ENCODE results near the gene CERS2. TPM values are rescaled to one million over a fixed set of nuclear protein-coding genes. Genes with fewer than 3 reads are reported as not detected.

CERS2 gene
- total and polyA plus RNA-seq, 2 of the 13 experiments (the other 11 are each of a cell fraction or from before 2014, with no cell fraction given) = 269 to 298 TPM

DNA sequence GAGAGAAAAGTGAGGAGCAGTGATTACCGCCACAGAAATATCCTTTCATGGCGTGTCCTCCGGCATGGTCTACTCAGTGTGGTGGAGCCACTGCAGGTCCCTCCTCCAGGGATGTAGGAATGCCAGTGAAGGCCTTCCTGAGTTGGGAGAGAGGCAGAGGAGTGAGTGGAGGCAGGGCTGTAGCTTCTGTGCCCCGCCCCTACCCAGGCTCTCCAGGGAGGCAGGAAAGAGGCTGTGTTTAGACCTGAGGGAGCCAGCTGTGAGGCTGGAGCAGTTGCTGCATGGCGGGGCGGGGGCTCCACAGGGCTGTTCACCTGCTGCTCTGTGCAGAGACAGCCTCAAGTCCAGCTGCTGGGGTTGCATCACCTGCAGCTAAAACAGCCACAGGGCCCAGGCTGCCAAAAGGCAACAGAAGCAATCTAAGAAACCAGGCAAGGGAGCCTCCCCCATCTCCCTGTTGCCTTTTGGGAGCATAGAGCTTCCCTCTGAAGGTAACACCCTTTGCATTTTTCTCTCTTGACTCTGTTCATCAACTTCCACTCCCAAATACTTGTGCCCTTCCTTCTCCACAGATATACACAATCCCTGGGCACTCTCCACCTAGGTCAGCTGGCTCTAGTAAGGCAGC is 6.7 kb upstream of the CERS2 start (continued):
- TF ChIP-seq ATF7-NPFF (CRISPR knock-in tag; IDR thresholded peaks at IDR 0.05; ENCODE audit: low read depth) (peak; percentile 69), ZNF430 (CRISPR knock-in tag; IDR thresholded peaks at IDR 0.05) (peak; percentile 100), ZNF263 (CRISPR knock-in tag; IDR thresholded peaks at IDR 0.05) (peak; percentile 84), ZFYVE20 (CRISPR knock-in tag; IDR thresholded peaks at IDR 0.05; ENCODE audit: borderline replicate concordance, low read depth) (no peak), AGO2 (optimal IDR thresholded peaks at IDR 0.05; ENCODE audit: low read depth, low read length) (peak; percentile 43), FOXP1 (IDR thresholded peaks at IDR 0.05) (no peak), FOXP1 (CRISPR knock-in tag; IDR thresholded peaks at IDR 0.05) (0 out of 2 replicates have a peak, but pooled peaks have one; percentile 5), JUNB (CRISPR knock-in tag; IDR thresholded peaks at IDR 0.05; ENCODE audit: borderline replicate concordance) (no peak), TEAD3 (CRISPR knock-in tag; optimal IDR thresholded peaks at IDR 0.05; ENCODE audit: borderline replicate concordance) (peak; percentile 61), SPEN (CRISPR knock-in tag; IDR thresholded peaks at IDR 0.05; ENCODE audit: low read depth) (no peak), ASH2L (IDR thresholded peaks at IDR 0.05; ENCODE audit: insufficient read length, low read depth, low read length) (peak; percentile 39), SMARCC2 (IDR thresholded peaks at IDR 0.05) (no peak), KAT2B (IDR thresholded peaks at IDR 0.05; ENCODE audit: borderline replicate concordance, low read depth, low read length) (no peak), DR1 (CRISPR knock-in tag; IDR thresholded peaks at IDR 0.05) (no peak)
- TF ChIP-seq, protein P1, sequence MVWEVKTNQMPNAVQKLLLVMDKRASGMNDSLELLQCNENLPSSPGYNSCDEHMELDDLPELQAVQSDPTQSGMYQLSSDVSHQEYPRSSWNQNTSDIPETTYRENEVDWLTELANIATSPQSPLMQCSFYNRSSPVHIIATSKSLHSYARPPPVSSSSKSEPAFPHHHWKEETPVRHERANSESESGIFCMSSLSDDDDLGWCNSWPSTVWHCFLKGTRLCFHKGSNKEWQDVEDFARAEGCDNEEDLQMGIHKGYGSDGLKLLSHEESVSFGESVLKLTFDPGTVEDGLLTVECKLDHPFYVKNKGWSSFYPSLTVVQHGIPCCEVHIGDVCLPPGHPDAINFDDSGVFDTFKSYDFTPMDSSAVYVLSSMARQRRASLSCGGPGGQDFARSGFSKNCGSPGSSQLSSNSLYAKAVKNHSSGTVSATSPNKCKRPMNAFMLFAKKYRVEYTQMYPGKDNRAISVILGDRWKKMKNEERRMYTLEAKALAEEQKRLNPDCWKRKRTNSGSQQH (CRISPR knock-in tag; IDR thresholded peaks at IDR 0.05; ENCODE audit: low read depth) = no peak
- TF ChIP-seq, protein P2, sequence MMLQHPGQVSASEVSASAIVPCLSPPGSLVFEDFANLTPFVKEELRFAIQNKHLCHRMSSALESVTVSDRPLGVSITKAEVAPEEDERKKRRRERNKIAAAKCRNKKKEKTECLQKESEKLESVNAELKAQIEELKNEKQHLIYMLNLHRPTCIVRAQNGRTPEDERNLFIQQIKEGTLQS (CRISPR knock-in tag; IDR thresholded peaks at IDR 0.05) = peak; percentile 89
- TF ChIP-seq, protein P3, sequence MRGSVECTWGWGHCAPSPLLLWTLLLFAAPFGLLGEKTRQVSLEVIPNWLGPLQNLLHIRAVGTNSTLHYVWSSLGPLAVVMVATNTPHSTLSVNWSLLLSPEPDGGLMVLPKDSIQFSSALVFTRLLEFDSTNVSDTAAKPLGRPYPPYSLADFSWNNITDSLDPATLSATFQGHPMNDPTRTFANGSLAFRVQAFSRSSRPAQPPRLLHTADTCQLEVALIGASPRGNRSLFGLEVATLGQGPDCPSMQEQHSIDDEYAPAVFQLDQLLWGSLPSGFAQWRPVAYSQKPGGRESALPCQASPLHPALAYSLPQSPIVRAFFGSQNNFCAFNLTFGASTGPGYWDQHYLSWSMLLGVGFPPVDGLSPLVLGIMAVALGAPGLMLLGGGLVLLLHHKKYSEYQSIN (CRISPR knock-in tag; IDR thresholded peaks at IDR 0.05; ENCODE audit: borderline replicate concordance) = no peak
- TF ChIP-seq, protein P4, sequence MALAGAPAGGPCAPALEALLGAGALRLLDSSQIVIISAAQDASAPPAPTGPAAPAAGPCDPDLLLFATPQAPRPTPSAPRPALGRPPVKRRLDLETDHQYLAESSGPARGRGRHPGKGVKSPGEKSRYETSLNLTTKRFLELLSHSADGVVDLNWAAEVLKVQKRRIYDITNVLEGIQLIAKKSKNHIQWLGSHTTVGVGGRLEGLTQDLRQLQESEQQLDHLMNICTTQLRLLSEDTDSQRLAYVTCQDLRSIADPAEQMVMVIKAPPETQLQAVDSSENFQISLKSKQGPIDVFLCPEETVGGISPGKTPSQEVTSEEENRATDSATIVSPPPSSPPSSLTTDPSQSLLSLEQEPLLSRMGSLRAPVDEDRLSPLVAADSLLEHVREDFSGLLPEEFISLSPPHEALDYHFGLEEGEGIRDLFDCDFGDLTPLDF (CRISPR knock-in tag; IDR thresholded peaks at IDR 0.05) = no peak
- TF ChIP-seq, protein P5, sequence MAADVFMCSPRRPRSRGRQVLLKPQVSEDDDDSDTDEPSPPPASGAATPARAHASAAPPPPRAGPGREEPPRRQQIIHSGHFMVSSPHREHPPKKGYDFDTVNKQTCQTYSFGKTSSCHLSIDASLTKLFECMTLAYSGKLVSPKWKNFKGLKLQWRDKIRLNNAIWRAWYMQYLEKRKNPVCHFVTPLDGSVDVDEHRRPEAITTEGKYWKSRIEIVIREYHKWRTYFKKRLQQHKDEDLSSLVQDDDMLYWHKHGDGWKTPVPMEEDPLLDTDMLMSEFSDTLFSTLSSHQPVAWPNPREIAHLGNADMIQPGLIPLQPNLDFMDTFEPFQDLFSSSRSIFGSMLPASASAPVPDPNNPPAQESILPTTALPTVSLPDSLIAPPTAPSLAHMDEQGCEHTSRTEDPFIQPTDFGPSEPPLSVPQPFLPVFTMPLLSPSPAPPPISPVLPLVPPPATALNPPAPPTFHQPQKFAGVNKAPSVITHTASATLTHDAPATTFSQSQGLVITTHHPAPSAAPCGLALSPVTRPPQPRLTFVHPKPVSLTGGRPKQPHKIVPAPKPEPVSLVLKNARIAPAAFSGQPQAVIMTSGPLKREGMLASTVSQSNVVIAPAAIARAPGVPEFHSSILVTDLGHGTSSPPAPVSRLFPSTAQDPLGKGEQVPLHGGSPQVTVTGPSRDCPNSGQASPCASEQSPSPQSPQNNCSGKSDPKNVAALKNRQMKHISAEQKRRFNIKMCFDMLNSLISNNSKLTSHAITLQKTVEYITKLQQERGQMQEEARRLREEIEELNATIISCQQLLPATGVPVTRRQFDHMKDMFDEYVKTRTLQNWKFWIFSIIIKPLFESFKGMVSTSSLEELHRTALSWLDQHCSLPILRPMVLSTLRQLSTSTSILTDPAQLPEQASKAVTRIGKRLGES (CRISPR knock-in tag; IDR thresholded peaks at IDR 0.05; ENCODE audit: borderline replicate concordance) = no peak
- TF ChIP-seq, protein P6, sequence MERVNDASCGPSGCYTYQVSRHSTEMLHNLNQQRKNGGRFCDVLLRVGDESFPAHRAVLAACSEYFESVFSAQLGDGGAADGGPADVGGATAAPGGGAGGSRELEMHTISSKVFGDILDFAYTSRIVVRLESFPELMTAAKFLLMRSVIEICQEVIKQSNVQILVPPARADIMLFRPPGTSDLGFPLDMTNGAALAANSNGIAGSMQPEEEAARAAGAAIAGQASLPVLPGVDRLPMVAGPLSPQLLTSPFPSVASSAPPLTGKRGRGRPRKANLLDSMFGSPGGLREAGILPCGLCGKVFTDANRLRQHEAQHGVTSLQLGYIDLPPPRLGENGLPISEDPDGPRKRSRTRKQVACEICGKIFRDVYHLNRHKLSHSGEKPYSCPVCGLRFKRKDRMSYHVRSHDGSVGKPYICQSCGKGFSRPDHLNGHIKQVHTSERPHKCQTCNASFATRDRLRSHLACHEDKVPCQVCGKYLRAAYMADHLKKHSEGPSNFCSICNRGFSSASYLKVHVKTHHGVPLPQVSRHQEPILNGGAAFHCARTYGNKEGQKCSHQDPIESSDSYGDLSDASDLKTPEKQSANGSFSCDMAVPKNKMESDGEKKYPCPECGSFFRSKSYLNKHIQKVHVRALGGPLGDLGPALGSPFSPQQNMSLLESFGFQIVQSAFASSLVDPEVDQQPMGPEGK (CRISPR knock-in tag; IDR thresholded peaks at IDR 0.05) = peak; percentile 80; the same call in 1 of the 2 replicates
